Hepatocyte (in vitro differentiated cells): Measurements from ENCODE around the gene BGN. TPM values are rescaled to one million over a fixed set of nuclear protein-coding genes. Genes with fewer than 3 reads are reported as not detected.
A peak's percentile ranks its signal among the peaks of the same experiment; 100 is the strongest.

Experiments used
- DNase-seq: peaks from one replicate; pipeline ENCODE4 v3.0.0-alpha.2; 2016; ENCODE audit warnings: low spot score
- H2AFZ ChIP-seq: fragments of 200-600 bp; sonication (generic); 2 replicates; pipeline ENCODE4 v1.6.0; 2016; ENCODE audit warnings: antibody characterized with exemption, mild to moderate bottlenecking
- H3K27ac ChIP-seq: fragments of 200-600 bp; sonication (generic); 2 replicates; pipeline ENCODE4 v1.5.1; 2016; ENCODE audit warnings: mild to moderate bottlenecking
- H3K27me3 ChIP-seq: fragments of 200-600 bp; sonication (generic); 2 replicates; pipeline ENCODE4 v1.6.1; 2016
- H3K36me3 ChIP-seq: fragments of 200-600 bp; sonication (generic); replicated peaks from 2 replicates; pipeline ENCODE4 v1.5.1; 2016; ENCODE audit warnings: low read depth; ENCODE audit not compliant: insufficient read depth
- H3K4me1 ChIP-seq: fragments of 200-600 bp; sonication (generic); 2 replicates; pipeline ENCODE4 v1.5.1; 2016; ENCODE audit warnings: mild to moderate bottlenecking, moderate library complexity; ENCODE audit not compliant: insufficient read depth
- H3K4me2 ChIP-seq: fragments of 200-600 bp; sonication (generic); 2 replicates; pipeline ENCODE4 v1.6.0; 2016
- H3K4me3 ChIP-seq: fragments of 200-600 bp; sonication (generic); 2 replicates; pipeline ENCODE4 v1.5.1; 2016; ENCODE audit warnings: mild to moderate bottlenecking
- H3K79me2 ChIP-seq: fragments of 200-600 bp; sonication (generic); 2 replicates; pipeline ENCODE4 v1.6.0; 2017; ENCODE audit warnings: mild to moderate bottlenecking
- H3K9me2 ChIP-seq: fragments of 200-600 bp; sonication (generic); replicated peaks from 2 replicates; pipeline ENCODE4 v1.6.0; 2017; ENCODE audit warnings: mild to moderate bottlenecking; ENCODE audit not compliant: insufficient read depth
- H3K9me3 ChIP-seq: fragments of 200-600 bp; sonication (generic); 2 replicates; pipeline ENCODE4 v1.5.1; 2016; ENCODE audit warnings: low read depth, mild to moderate bottlenecking
- H4K20me1 ChIP-seq: fragments of 200-600 bp; sonication (generic); 2 replicates; pipeline ENCODE4 v1.6.0; 2016; ENCODE audit warnings: mild to moderate bottlenecking; ENCODE audit not compliant: insufficient read depth, poor library complexity, severe bottlenecking
- EZH2 ChIP-seq: fragments of 200-600 bp; sonication (generic); IDR thresholded peaks from 2 replicates; pipeline ENCODE4 v1.6.1; 2016; ENCODE audit warnings: antibody characterized with exemption, mild to moderate bottlenecking, borderline replicate concordance
- EZH2phosphoT487 ChIP-seq: fragments of 200-600 bp; sonication (generic); IDR thresholded peaks from one replicate; pipeline ENCODE4 v1.6.1; 2018; ENCODE audit warnings: antibody characterized with exemption, mild to moderate bottlenecking, low read depth, moderate library complexity; ENCODE audit not compliant: unreplicated experiment, severe bottlenecking
- WGBS: methylation state at CpG from one replicate; pipeline ENCODE4 v1.1.6; 2016; ENCODE audit warnings: low lambda C conversion rate; ENCODE audit errors: missing lambda C conversion rate; 5-methylcytosine and 5-hydroxymethylcytosine counted together
- polyA plus RNA-seq: library from polyadenylated mRNA; unstranded; fragments of >200 nt; fragmentation: Nextera tagmentation; extraction: Ambion mirVana; gene quantifications from 2 replicates; pipeline ENCODE4 v1.2.1, GENCODE V29; 2016
- total RNA-seq: library from RNA; depleted of rRNA; stranded (reverse); fragments of >200 nt; gene quantifications from 2 replicates; pipeline ENCODE4 v1.2.3, GENCODE V29; 2014
- TF ChIP-seq, protein P1 (sequence below): fragments of 200-600 bp; sonication (generic); IDR thresholded peaks from 2 replicates; pipeline ENCODE4 v1.5.1; 2016; ENCODE audit warnings: antibody characterized with exemption, mild to moderate bottlenecking; ENCODE audit not compliant: poor library complexity

The BGN gene
- total and polyA plus RNA-seq, 2 experiments from 2014 or later, result 14.5 to 27.5 TPM

- TF ChIP-seq EZH2phosphoT487, result no peak
- TF ChIP-seq, protein P1, sequence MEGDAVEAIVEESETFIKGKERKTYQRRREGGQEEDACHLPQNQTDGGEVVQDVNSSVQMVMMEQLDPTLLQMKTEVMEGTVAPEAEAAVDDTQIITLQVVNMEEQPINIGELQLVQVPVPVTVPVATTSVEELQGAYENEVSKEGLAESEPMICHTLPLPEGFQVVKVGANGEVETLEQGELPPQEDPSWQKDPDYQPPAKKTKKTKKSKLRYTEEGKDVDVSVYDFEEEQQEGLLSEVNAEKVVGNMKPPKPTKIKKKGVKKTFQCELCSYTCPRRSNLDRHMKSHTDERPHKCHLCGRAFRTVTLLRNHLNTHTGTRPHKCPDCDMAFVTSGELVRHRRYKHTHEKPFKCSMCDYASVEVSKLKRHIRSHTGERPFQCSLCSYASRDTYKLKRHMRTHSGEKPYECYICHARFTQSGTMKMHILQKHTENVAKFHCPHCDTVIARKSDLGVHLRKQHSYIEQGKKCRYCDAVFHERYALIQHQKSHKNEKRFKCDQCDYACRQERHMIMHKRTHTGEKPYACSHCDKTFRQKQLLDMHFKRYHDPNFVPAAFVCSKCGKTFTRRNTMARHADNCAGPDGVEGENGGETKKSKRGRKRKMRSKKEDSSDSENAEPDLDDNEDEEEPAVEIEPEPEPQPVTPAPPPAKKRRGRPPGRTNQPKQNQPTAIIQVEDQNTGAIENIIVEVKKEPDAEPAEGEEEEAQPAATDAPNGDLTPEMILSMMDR, result no peak
- no peak for TF ChIP-seq EZH2
- Histone ChIP-seq H3K9me2 (no peaks in the 10 kb centered on the region), H3K27me3 (no peaks in the 10 kb centered on the region), H3K9me3 (no peaks in the 10 kb centered on the region), H3K27ac (peak overlapping the region; percentile 43), H3K36me3 (no peaks in the 10 kb centered on the region), H3K4me3 (no peak overlapping the region), H3K79me2 (peaks cover 4% of the 10 kb centered on the region), H3K4me2 (no peak overlapping the region), H2AFZ (no peak overlapping the region), H4K20me1 (no peaks in the 10 kb centered on the region), H3K4me1 (peaks cover 7% of the 10 kb centered on the region)
- no peak for DNase-seq
- WGBS, result 63% methylated on average over 11 of the region's 11 CpGs
Measured at GRCh38 chrX:153471663-153472280, 23.0 kb upstream of the BGN start.

- H3K27ac ChIP-seq, result no peak overlapping the region
- 90% methylated on average over 10 of the region's 10 CpGs for WGBS
- no peak overlapping the region for H3K4me3 ChIP-seq
- no peaks in the 10 kb centered on the region for H3K27me3 ChIP-seq
- no peaks in the 10 kb centered on the region for H3K9me3 ChIP-seq
- no peak overlapping the region for H3K4me2 ChIP-seq
- no peaks in the 10 kb centered on the region for H3K9me2 ChIP-seq
- peaks cover 4% of the 10 kb centered on the region for H3K79me2 ChIP-seq
- no peaks in the 10 kb centered on the region for H4K20me1 ChIP-seq
- no peak for DNase-seq
- H3K4me1 ChIP-seq, result peaks cover 11% of the 10 kb centered on the region
- no peaks in the 10 kb centered on the region for H3K36me3 ChIP-seq
- no peak overlapping the region for H2AFZ ChIP-seq
- TF ChIP-seq, protein P1, result no peak
- TF ChIP-seq EZH2, result no peak
- no peak for TF ChIP-seq EZH2phosphoT487
Measured at GRCh38 chrX:153473126-153473525, 21.7 kb upstream of the BGN start.

DNA sequence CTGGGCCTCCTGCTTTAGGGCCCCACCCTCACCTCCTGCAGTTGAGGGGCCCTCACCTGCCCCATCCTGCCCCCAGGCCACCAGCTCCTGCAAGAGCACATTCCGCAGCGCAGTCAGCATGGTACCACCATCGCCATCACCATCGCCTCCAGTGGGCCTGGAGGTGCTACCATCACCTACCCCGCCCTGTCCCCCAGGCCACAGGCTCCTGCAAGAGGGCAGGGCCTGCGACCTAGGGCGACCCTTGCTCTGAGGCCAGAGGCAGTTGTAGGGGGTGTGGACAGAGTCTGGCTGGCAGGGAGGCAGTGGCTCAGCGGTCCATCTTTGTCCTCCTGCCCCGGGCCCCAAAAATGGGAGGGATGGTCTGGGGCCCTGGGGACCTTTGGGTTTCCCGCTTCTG lies 20.5 kb upstream of the BGN start:
- H3K4me3 ChIP-seq, result no peak overlapping the region

More for the DNA sequence above, 20.5 kb upstream of the BGN start:
- Histone ChIP-seq H3K9me3 (no peaks in the 10 kb centered on the region), H2AFZ (no peak overlapping the region), H3K27ac (peak overlapping the region; percentile 53), H3K27me3 (no peaks in the 10 kb centered on the region), H3K4me2 (peak overlapping the region; percentile 25), H4K20me1 (no peaks in the 10 kb centered on the region), H3K9me2 (no peaks in the 10 kb centered on the region), H3K79me2 (peaks cover 4% of the 10 kb centered on the region), H3K36me3 (no peaks in the 10 kb centered on the region), H3K4me1 (peaks cover 11% of the 10 kb centered on the region)
- 77% methylated on average over 10 of the region's 10 CpGs for WGBS
- TF ChIP-seq EZH2phosphoT487, result no peak
- TF ChIP-seq, protein P1, result no peak
- TF ChIP-seq EZH2, result no peak
- no peak for DNase-seq
